Neural cell (in vitro differentiated cells): Measurements from ENCODE around the gene EBF3. TPM values are rescaled to one million over a fixed set of nuclear protein-coding genes. Genes with fewer than 3 reads are reported as not detected.

ENCODE experiments used
- H2AFZ ChIP-seq: fragments of 200-600, 300-800 bp; sonication (generic), shearing (Covaris generic); 2 replicates; pipeline ENCODE4 v1.6.0; 2014; ENCODE audit warnings: low read depth, mild to moderate bottlenecking, antibody characterized with exemption, low read length, moderate library complexity
- H3F3A ChIP-seq: fragments of 200-600 bp; shearing (Covaris generic); 2 replicates; pipeline ENCODE4 v1.6.1; 2016; ENCODE audit warnings: mild to moderate bottlenecking, moderate library complexity, mixed read lengths, antibody characterized with exemption, low read length; ENCODE audit not compliant: insufficient read depth, poor library complexity, severe bottlenecking
- H3K27ac ChIP-seq: fragments of 200-600, 300-800 bp; sonication (generic), shearing (Covaris generic); 2 replicates; pipeline ENCODE4 v1.5.1; 2014; ENCODE audit warnings: mild to moderate bottlenecking, low read length, moderate library complexity
- H3K27me3 ChIP-seq: fragments of 300-800, 200-600 bp; sonication (generic), shearing (Covaris generic); 2 replicates; pipeline ENCODE4 v1.6.0; 2014; ENCODE audit warnings: mild to moderate bottlenecking, low read depth, low read length, moderate library complexity; ENCODE audit not compliant: insufficient read depth
- H3K36me3 ChIP-seq: fragments of 300-800, 200-600 bp; sonication (generic), shearing (Covaris generic); 2 replicates; pipeline ENCODE4 v1.5.1; 2014; ENCODE audit warnings: mild to moderate bottlenecking, antibody characterized with exemption, low read length, moderate library complexity; ENCODE audit not compliant: insufficient read depth
- H3K4me2 ChIP-seq: fragments of 300-800, 200-600 bp; sonication (generic), shearing (Covaris generic); 2 replicates; pipeline ENCODE4 v1.6.0; 2014; ENCODE audit warnings: mild to moderate bottlenecking, low read length
- H3K4me3 ChIP-seq: fragments of 300-800, 200-600 bp; sonication (generic), shearing (Covaris generic); 2 replicates; pipeline ENCODE4 v1.5.1; 2014; ENCODE audit warnings: mild to moderate bottlenecking, low read length, moderate library complexity
- H3K79me2 ChIP-seq: fragments of 200-600 bp; shearing (Covaris generic); replicated peaks from 2 replicates; pipeline ENCODE4 v1.6.0; 2014; ENCODE audit warnings: mild to moderate bottlenecking, low read length, moderate library complexity; ENCODE audit not compliant: insufficient read depth
- H3K9ac ChIP-seq: fragments of 300-800, 200-600 bp; sonication (generic), shearing (Covaris generic); 2 replicates; pipeline ENCODE4 v1.6.1; 2016; ENCODE audit warnings: mild to moderate bottlenecking, low read length, mixed read lengths
- H3K9me2 ChIP-seq: fragments of 200-600 bp; shearing (Covaris generic); 2 replicates; pipeline ENCODE4 v1.6.1; 2016; ENCODE audit warnings: mild to moderate bottlenecking, low read length, mixed read lengths; ENCODE audit not compliant: insufficient read depth
- H3K9me3 ChIP-seq: fragments of 200-600, 300-800 bp; sonication (generic), shearing (Covaris generic); 2 replicates; pipeline ENCODE4 v1.6.1; 2016; ENCODE audit warnings: mild to moderate bottlenecking, mixed run types, low read length, moderate library complexity, mixed read lengths
- H4K20me1 ChIP-seq: fragments of 200-600 bp; shearing (Covaris generic); 2 replicates; pipeline ENCODE4 v1.6.1; 2016; ENCODE audit warnings: mild to moderate bottlenecking, mixed run types; ENCODE audit not compliant: insufficient read depth
- EP300 ChIP-seq: fragments of 450-650 bp; conservative IDR thresholded peaks from 2 replicates; pipeline ENCODE4 v1.6.1; 2014; ENCODE audit warnings: antibody characterized with exemption, mild to moderate bottlenecking, moderate library complexity; ENCODE audit not compliant: poor library complexity, severe bottlenecking
- EZH2 ChIP-seq: fragments of 200-600, 300-800 bp; shearing (Covaris generic), sonication (generic); IDR thresholded peaks from 2 replicates; pipeline ENCODE4 v1.6.1; 2014; ENCODE audit warnings: antibody characterized with exemption, low read length, borderline replicate concordance, mild to moderate bottlenecking; ENCODE audit not compliant: insufficient read depth, poor library complexity, severe bottlenecking
- MXI1 ChIP-seq: fragments of 450-650 bp; conservative IDR thresholded peaks from 2 replicates; pipeline ENCODE4 v1.6.1; 2014; ENCODE audit warnings: antibody characterized with exemption, mild to moderate bottlenecking; ENCODE audit not compliant: poor library complexity, severe bottlenecking
- POLR2AphosphoS5 ChIP-seq: IDR thresholded peaks from 2 replicates; pipeline ENCODE4 v1.6.1; 2012
- RAD21 ChIP-seq: fragments of 450-650 bp; conservative IDR thresholded peaks from 2 replicates; pipeline ENCODE4 v1.6.1; 2014; ENCODE audit warnings: antibody characterized with exemption, mild to moderate bottlenecking, moderate library complexity
- SMC3 ChIP-seq: fragments of 450-650 bp; conservative IDR thresholded peaks from 2 replicates; pipeline ENCODE4 v1.6.1; 2014; ENCODE audit warnings: antibody characterized with exemption, mild to moderate bottlenecking, moderate library complexity; ENCODE audit not compliant: poor library complexity
- TAF1 ChIP-seq: IDR thresholded peaks from 2 replicates; pipeline ENCODE4 v1.6.1; 2012; ENCODE audit warnings: low read depth
- polyA plus RNA-seq: library from polyadenylated mRNA; depleted of rRNA; stranded (reverse); fragments of >200 nt; gene quantifications from 2 replicates; pipeline ENCODE4 v1.2.3, GENCODE V29; 2014
- TF ChIP-seq, protein P1 (sequence below): fragments of 450-650 bp; IDR thresholded peaks from 2 replicates; pipeline ENCODE4 v1.5.1; 2014; ENCODE audit warnings: antibody characterized with exemption, mild to moderate bottlenecking, moderate library complexity; ENCODE audit not compliant: poor library complexity, severe bottlenecking
- TF ChIP-seq, protein P2 (sequence below): IDR thresholded peaks from 2 replicates; pipeline ENCODE4 v1.6.1; 2012; ENCODE audit warnings: borderline replicate concordance

EBF3 gene
- polyA plus RNA-seq, 1 donor from 2014 or later, result 0.38 TPM

DNA sequence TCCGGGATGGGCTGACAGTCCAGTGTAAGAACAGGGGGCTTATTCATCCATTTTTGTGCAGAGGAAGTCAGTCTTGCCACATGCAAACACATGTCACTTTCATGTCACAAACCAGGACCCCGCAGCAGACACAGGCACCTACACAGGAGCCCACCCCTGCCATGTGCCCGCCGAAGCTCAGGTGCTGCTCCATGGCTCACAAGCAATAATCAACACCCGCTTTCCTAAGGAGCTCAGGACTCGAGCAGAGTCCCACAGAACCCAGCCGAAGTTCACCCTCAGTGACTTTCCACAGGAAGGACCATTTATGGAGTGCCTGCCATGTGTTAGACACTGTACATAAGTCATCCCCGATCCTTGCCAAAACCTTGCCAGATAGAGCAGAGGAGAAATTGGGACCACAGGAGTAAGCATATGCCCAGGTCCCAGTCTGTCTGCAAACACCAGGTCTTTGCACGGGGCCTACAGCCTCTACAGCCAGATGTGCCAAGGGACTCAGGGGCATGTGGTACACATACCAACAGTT, 99.4 kb downstream of the EBF3 start:
- Histone ChIP-seq H3K4me3 (no peak overlapping the region), H3K9me2 (no peaks in the 10 kb centered on the region), H3F3A (no peaks in the 10 kb centered on the region), H3K27me3 (no peaks in the 10 kb centered on the region), H4K20me1 (no peaks in the 10 kb centered on the region), H3K9ac (no peak overlapping the region), H3K36me3 (no peaks in the 10 kb centered on the region), H3K4me2 (no peak overlapping the region), H3K27ac (no peak overlapping the region), H2AFZ (no peak overlapping the region), H3K9me3 (no peaks in the 10 kb centered on the region), H3K79me2 (no peaks in the 10 kb centered on the region)
- TF ChIP-seq TAF1 (no peak), EP300 (no peak), RAD21 (no peak), SMC3 (no peak), MXI1 (no peak), POLR2AphosphoS5 (no peak), EZH2 (no peak)
- TF ChIP-seq, protein P1, sequence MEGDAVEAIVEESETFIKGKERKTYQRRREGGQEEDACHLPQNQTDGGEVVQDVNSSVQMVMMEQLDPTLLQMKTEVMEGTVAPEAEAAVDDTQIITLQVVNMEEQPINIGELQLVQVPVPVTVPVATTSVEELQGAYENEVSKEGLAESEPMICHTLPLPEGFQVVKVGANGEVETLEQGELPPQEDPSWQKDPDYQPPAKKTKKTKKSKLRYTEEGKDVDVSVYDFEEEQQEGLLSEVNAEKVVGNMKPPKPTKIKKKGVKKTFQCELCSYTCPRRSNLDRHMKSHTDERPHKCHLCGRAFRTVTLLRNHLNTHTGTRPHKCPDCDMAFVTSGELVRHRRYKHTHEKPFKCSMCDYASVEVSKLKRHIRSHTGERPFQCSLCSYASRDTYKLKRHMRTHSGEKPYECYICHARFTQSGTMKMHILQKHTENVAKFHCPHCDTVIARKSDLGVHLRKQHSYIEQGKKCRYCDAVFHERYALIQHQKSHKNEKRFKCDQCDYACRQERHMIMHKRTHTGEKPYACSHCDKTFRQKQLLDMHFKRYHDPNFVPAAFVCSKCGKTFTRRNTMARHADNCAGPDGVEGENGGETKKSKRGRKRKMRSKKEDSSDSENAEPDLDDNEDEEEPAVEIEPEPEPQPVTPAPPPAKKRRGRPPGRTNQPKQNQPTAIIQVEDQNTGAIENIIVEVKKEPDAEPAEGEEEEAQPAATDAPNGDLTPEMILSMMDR, result no peak
- TF ChIP-seq, protein P2, sequence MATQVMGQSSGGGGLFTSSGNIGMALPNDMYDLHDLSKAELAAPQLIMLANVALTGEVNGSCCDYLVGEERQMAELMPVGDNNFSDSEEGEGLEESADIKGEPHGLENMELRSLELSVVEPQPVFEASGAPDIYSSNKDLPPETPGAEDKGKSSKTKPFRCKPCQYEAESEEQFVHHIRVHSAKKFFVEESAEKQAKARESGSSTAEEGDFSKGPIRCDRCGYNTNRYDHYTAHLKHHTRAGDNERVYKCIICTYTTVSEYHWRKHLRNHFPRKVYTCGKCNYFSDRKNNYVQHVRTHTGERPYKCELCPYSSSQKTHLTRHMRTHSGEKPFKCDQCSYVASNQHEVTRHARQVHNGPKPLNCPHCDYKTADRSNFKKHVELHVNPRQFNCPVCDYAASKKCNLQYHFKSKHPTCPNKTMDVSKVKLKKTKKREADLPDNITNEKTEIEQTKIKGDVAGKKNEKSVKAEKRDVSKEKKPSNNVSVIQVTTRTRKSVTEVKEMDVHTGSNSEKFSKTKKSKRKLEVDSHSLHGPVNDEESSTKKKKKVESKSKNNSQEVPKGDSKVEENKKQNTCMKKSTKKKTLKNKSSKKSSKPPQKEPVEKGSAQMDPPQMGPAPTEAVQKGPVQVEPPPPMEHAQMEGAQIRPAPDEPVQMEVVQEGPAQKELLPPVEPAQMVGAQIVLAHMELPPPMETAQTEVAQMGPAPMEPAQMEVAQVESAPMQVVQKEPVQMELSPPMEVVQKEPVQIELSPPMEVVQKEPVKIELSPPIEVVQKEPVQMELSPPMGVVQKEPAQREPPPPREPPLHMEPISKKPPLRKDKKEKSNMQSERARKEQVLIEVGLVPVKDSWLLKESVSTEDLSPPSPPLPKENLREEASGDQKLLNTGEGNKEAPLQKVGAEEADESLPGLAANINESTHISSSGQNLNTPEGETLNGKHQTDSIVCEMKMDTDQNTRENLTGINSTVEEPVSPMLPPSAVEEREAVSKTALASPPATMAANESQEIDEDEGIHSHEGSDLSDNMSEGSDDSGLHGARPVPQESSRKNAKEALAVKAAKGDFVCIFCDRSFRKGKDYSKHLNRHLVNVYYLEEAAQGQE, result no peak

DNA sequence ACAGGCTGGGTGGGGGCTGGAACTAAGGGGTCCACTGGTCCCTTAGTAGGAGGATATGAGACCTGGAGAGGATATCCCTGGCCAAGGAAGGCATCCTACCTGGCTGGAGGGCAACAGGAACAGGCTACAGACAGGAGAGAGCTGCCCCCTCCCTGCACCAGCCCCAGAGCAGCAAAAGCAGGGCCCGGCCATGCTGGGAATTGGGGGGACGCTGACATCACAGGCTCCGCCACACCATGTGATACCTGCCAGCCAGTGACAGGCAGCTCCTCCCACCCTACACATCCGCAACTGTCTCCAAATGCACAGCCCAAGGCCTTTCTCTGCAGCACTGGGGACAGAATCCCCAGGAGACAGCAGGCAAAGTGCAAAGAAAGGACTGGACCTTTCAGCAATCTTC, 100.0 kb downstream of the EBF3 start:
- no peaks in the 10 kb centered on the region for H4K20me1 ChIP-seq
- no peaks in the 10 kb centered on the region for H3K79me2 ChIP-seq
- H3K4me3 ChIP-seq, result no peak overlapping the region
- H3K9me2 ChIP-seq, result no peaks in the 10 kb centered on the region
- no peak overlapping the region for H2AFZ ChIP-seq
- no peak overlapping the region for H3K9ac ChIP-seq
- no peak for TF ChIP-seq SMC3
- TF ChIP-seq EZH2, result no peak
- TF ChIP-seq RAD21, result no peak
- TF ChIP-seq, protein P1, result no peak
- TF ChIP-seq POLR2AphosphoS5, result no peak
- TF ChIP-seq, protein P2, result no peak
- TF ChIP-seq EP300, result no peak
- no peak overlapping the region for H3K4me2 ChIP-seq
- H3F3A ChIP-seq, result no peaks in the 10 kb centered on the region
- no peaks in the 10 kb centered on the region for H3K36me3 ChIP-seq
- no peaks in the 10 kb centered on the region for H3K27me3 ChIP-seq
- H3K9me3 ChIP-seq, result no peaks in the 10 kb centered on the region
- H3K27ac ChIP-seq, result no peak overlapping the region
